ENCODE data around the gene FAM120AOS.

- no peak for TF ChIP-seq CTCF (IDR thresholded peaks at IDR 0.05)
- TF ChIP-seq POLR2A (IDR thresholded peaks at IDR 0.05): no peak
These were observed 6.1 kb upstream of the FAM120AOS start for GRCh38 chr9:93459432-93459847.

Measured in lower leg skin (tissue), 3 donors.